Esophagus muscularis mucosa (tissue), 4 donors: ENCODE data around the gene SPHK1. TPM values are rescaled to one million over a fixed set of nuclear protein-coding genes. Genes with fewer than 3 reads are reported as not detected.

Source experiments
- DNase-seq: peaks from one replicate; pipeline ENCODE4 v3.0.0-alpha.2; 2017; ENCODE audit errors: extremely low spot score
- H3K27ac ChIP-seq, 4 donors: fragments of 200-600 bp; sonication (generic); replicated peaks in 1 of 4; 1 replicate in 3 of 4; 2 replicates in 1 of 4; pipeline ENCODE4 v1.5.1; 2016 to 2019; ENCODE audit warnings: mild to moderate bottlenecking in 1 of 4
- H3K27me3 ChIP-seq, 4 donors: fragments of 200-600 bp; sonication (generic); one replicate each; pipeline versions ENCODE4 v1.5.1 to v1.6.0; 2016 to 2019
- H3K36me3 ChIP-seq, 4 donors: fragments of 200-600 bp; sonication (generic); one replicate each; pipeline ENCODE4 v1.5.1; 2016 to 2019
- H3K4me1 ChIP-seq, 4 donors: fragments of 200-600 bp; sonication (generic); one replicate each; pipeline ENCODE4 v1.5.1; 2016 to 2019
- H3K4me3 ChIP-seq, 4 donors: fragments of 200-600 bp; sonication (generic); 1 replicate in 2 of 4; 2 replicates in 2 of 4; pipeline ENCODE4 v1.5.1; 2016 to 2019; ENCODE audit warnings: mild to moderate bottlenecking in 4 of 4, moderate library complexity in 1 of 4
- H3K9me3 ChIP-seq, 4 donors: fragments of 200-600 bp; sonication (generic); 1 replicate in 3 of 4; 2 replicates in 1 of 4; pipeline ENCODE4 v1.5.1; 2016 to 2019
- CTCF ChIP-seq, 3 experiments: fragments of 200-600 bp in 2 of 3; fragments of 450-650 bp in 1 of 3; sonication (generic) in 2 of 3; IDR thresholded peaks; one replicate each; pipeline ENCODE4 v1.5.1; 2017 to 2019; ENCODE audit warnings: antibody characterized with exemption in 3 of 3, mild to moderate bottlenecking in 2 of 3, moderate library complexity in 1 of 3
- EP300 ChIP-seq: sonication (generic); formaldehyde crosslinking; IDR thresholded peaks from one replicate; pipeline ENCODE4 v1.6.1; 2017; ENCODE audit warnings: antibody characterized with exemption
- POLR2A ChIP-seq: fragments of 450-650 bp; IDR thresholded peaks from one replicate; pipeline ENCODE4 v1.6.1; 2017; ENCODE audit warnings: antibody characterized with exemption, moderate library complexity, mild to moderate bottlenecking, low read depth
- POLR2AphosphoS5 ChIP-seq, 2 donors: sonication (generic); formaldehyde crosslinking; IDR thresholded peaks; one replicate each; pipeline ENCODE4 v1.6.1; 2017; ENCODE audit warnings: antibody characterized with exemption in 2 of 2
- WGBS: methylation state at CpG from one replicate; pipeline ENCODE4 v1.1.5; 2018; 5-methylcytosine and 5-hydroxymethylcytosine counted together
- intact Hi-C: fragments of 100-400 bp; cut with DNase I; formaldehyde crosslinking; loops from one replicate; pipeline ENCODE4 v1.15.1; 2023
- total RNA-seq, 4 donors: library from RNA; depleted of rRNA; stranded (reverse); fragments of >200 nt; gene quantifications; one replicate each; pipeline versions ENCODE4 v1.1.0 to v1.2.1, GENCODE V29; 2016

The SPHK1 gene
- total RNA-seq, 4 donors from 2014 or later, result 10.8 to 33.8 (median 16.5) TPM

GRCh38 chr17:76405967-76406647, 21.7 kb downstream of the SPHK1 start:
- no peaks in the 10 kb centered on the region for H3K9me3 ChIP-seq
- TF ChIP-seq POLR2AphosphoS5 (IDR thresholded peaks at IDR 0.05), result no peak
- TF ChIP-seq CTCF (IDR thresholded peaks at IDR 0.05), result no peak
- no peak for TF ChIP-seq EP300
- TF ChIP-seq POLR2A, result no peak
- H3K4me3 ChIP-seq, result no peak overlapping the region
- H3K4me1 ChIP-seq, result peaks cover 24 to 38% (median 31%) of the 10 kb centered on the region in 4 donors
- no peak for DNase-seq
- intact Hi-C loops, result no loop called here
- WGBS, result 57% methylated on average over 16 of the region's 16 CpGs
- H3K27ac ChIP-seq, result peak overlapping the region in 1 of 4 donors; percentile 36
- H3K27me3 ChIP-seq, result no peaks in the 10 kb centered on the region
- peaks cover 12 to 52% (median 41%) of the 10 kb centered on the region in 4 donors for H3K36me3 ChIP-seq

GRCh38 chr17:76407509-76407908, 23.1 kb downstream of the SPHK1 start:
- Histone ChIP-seq H3K27me3 (no peaks in the 10 kb centered on the region), H3K27ac (no peak overlapping the region), H3K36me3 (peaks cover 0 to 44% (median 38%) of the 10 kb centered on the region in 4 donors), H3K9me3 (no peaks in the 10 kb centered on the region), H3K4me1 (peaks cover 24 to 38% (median 31%) of the 10 kb centered on the region in 4 donors), H3K4me3 (no peak overlapping the region)
- intact Hi-C loops, result no loop called here
- TF ChIP-seq CTCF (IDR thresholded peaks at IDR 0.05), result no peak
- TF ChIP-seq POLR2AphosphoS5 (IDR thresholded peaks at IDR 0.05), result no peak
- no peak for TF ChIP-seq POLR2A
- no peak for TF ChIP-seq EP300
- 84% methylated on average over 4 of the region's 4 CpGs for WGBS
- no peak for DNase-seq

- intact Hi-C loops, result loop anchor here (2.0 kb wide), 1 partner anchor 99 kb away; no protein-coding TSS in a partner anchor
- peaks cover 0 to 41% (median 33%) of the 10 kb centered on the region in 4 donors for H3K36me3 ChIP-seq
- no peaks in the 10 kb centered on the region for H3K9me3 ChIP-seq
- no peaks in the 10 kb centered on the region for H3K27me3 ChIP-seq
- peaks cover 24 to 38% (median 31%) of the 10 kb centered on the region in 4 donors for H3K4me1 ChIP-seq
- 78% methylated on average over 11 of the region's 12 CpGs for WGBS
- no peak overlapping the region for H3K4me3 ChIP-seq
- TF ChIP-seq EP300 (no peak), CTCF (IDR thresholded peaks at IDR 0.05) (peak; percentile 60 to 74 (median 65))
- H3K27ac ChIP-seq, result no peak overlapping the region
- no peak for DNase-seq
Observed at GRCh38 chr17:76408037-76408849, 23.8 kb downstream of the SPHK1 start.

GRCh38 chr17:76410328-76410965, 26.0 kb downstream of the SPHK1 start:
- Histone ChIP-seq H3K36me3 (peaks cover 0 to 20% (median 17%) of the 10 kb centered on the region in 4 donors), H3K9me3 (no peaks in the 10 kb centered on the region), H3K27me3 (no peaks in the 10 kb centered on the region), H3K4me3 (no peak overlapping the region), H3K27ac (no peak overlapping the region), H3K4me1 (peaks cover 30 to 40% (median 33%) of the 10 kb centered on the region in 4 donors)
- intact Hi-C loops, result loop anchor here (5.0 kb wide), 1 partner anchor 42 kb away; the partner anchor contains the start of gene UBE2O
- WGBS, result 93% methylated on average over 15 of the region's 15 CpGs
- DNase-seq, result no peak
- TF ChIP-seq POLR2A, result no peak
- TF ChIP-seq EP300, result no peak
- TF ChIP-seq POLR2AphosphoS5 (IDR thresholded peaks at IDR 0.05), result no peak
- TF ChIP-seq CTCF (IDR thresholded peaks at IDR 0.05), result no peak
